Retinal pigment epithelial cell (primary cell): ENCODE data around the gene SLC2A8.

Experiments
- DNase-seq: peaks from one replicate; pipeline ENCODE4 v3.0.0-alpha.2; 2010; ENCODE audit warnings: low read depth
- H3K4me3 ChIP-seq: 2 replicates; pipeline ENCODE4 v1.5.1; 2011; ENCODE audit warnings: mild to moderate bottlenecking, low read length, control low read depth, moderate library complexity
- CTCF ChIP-seq: conservative IDR thresholded peaks from 2 replicates; pipeline ENCODE4 v1.5.1; 2011; ENCODE audit warnings: low read depth, low read length, control low read depth, inconsistent platforms

The SLC2A8 gene

GRCh38 chr9:127444283-127444920, 47.4 kb downstream of the SLC2A8 start:
- no peak overlapping the region for H3K4me3 ChIP-seq
- TF ChIP-seq CTCF, result no peak
- no peak for DNase-seq

GRCh38 chr9:127444921-127445850, 48.2 kb downstream of the SLC2A8 start:
- H3K4me3 ChIP-seq, result no peak overlapping the region
- no peak for TF ChIP-seq CTCF
- no peak for DNase-seq

- no peak for DNase-seq
Measured at GRCh38 chr9:127445851-127446712, 49.1 kb downstream of the SLC2A8 start.

GRCh38 chr9:127446713-127447415, 49.9 kb downstream of the SLC2A8 start:
- no peak for DNase-seq
- H3K4me3 ChIP-seq, result no peak overlapping the region
- no peak for TF ChIP-seq CTCF

More at GRCh38 chr9:127445851-127446712, 49.1 kb downstream of the SLC2A8 start:
- no peak overlapping the region for H3K4me3 ChIP-seq
- TF ChIP-seq CTCF, result no peak

- no peak for TF ChIP-seq CTCF
- DNase-seq, result no peak
Measured at GRCh38 chr9:127447416-127448111, 50.6 kb downstream of the SLC2A8 start.

More at GRCh38 chr9:127447416-127448111, 50.6 kb downstream of the SLC2A8 start:
- H3K4me3 ChIP-seq, result no peak overlapping the region
